Osteoblast (primary cell): Measurements from ENCODE around the gene MYO18B. TPM values are rescaled to one million over a fixed set of nuclear protein-coding genes. Genes with fewer than 3 reads are reported as not detected.

Experiments
- DNase-seq: peaks from one replicate; pipeline ENCODE4 v3.0.0; 2011; ENCODE audit warnings: low spot score, mixed read lengths; ENCODE audit not compliant: insufficient read length; ENCODE audit errors: missing footprints
- H2AFZ ChIP-seq: 2 replicates; pipeline ENCODE4 v1.6.0; 2011; ENCODE audit warnings: mild to moderate bottlenecking, low read length
- H3K27ac ChIP-seq: 2 replicates; pipeline ENCODE4 v1.5.1; 2011; ENCODE audit warnings: mild to moderate bottlenecking, low read depth, low read length, moderate library complexity
- H3K27me3 ChIP-seq: 2 replicates; pipeline ENCODE4 v1.6.0; 2012; ENCODE audit warnings: mild to moderate bottlenecking, control low read depth, inconsistent platforms, low read length, moderate library complexity; ENCODE audit not compliant: insufficient read depth
- H3K36me3 ChIP-seq: 2 replicates; pipeline ENCODE4 v1.5.1; 2011; ENCODE audit warnings: mild to moderate bottlenecking, low read length, control low read depth, moderate library complexity; ENCODE audit not compliant: insufficient read depth
- H3K4me1 ChIP-seq: 2 replicates; pipeline ENCODE4 v1.5.1; 2011; ENCODE audit warnings: mild to moderate bottlenecking, low read length, control low read depth, moderate library complexity; ENCODE audit not compliant: insufficient read depth
- H3K4me2 ChIP-seq: 2 replicates; pipeline ENCODE4 v1.6.0; 2011; ENCODE audit warnings: mild to moderate bottlenecking, low read length; ENCODE audit not compliant: insufficient read depth
- H3K4me3 ChIP-seq: fragments of 200-600 bp; sonication (generic); 3 replicates; pipeline ENCODE4 v1.5.1; 2012; ENCODE audit warnings: mild to moderate bottlenecking, low read length, inconsistent platforms; ENCODE audit not compliant: insufficient read depth
- H3K79me2 ChIP-seq: 2 replicates; pipeline ENCODE4 v1.6.0; 2012; ENCODE audit warnings: mild to moderate bottlenecking, low read length, control low read depth, inconsistent platforms; ENCODE audit not compliant: insufficient read depth
- H3K9me3 ChIP-seq: 2 replicates; pipeline ENCODE4 v1.5.1; 2011; ENCODE audit warnings: low read depth, low read length, control low read depth
- H4K20me1 ChIP-seq: 2 replicates; pipeline ENCODE4 v1.6.0; 2012; ENCODE audit warnings: mild to moderate bottlenecking, low read length, control low read depth; ENCODE audit not compliant: insufficient read depth
- CTCF ChIP-seq: IDR thresholded peaks from 2 replicates; pipeline ENCODE4 v1.5.1; 2011; ENCODE audit warnings: mild to moderate bottlenecking, low read depth, low read length, moderate library complexity; ENCODE audit errors: extremely low read depth
- total RNA-seq: library from RNA; depleted of rRNA; stranded (reverse); fragments of >200 nt; gene quantifications from 2 replicates; pipeline ENCODE4 v1.2.3, GENCODE V29; 2012

The MYO18B gene
- total RNA-seq, 1 donor = under 0.01 TPM

DNA sequence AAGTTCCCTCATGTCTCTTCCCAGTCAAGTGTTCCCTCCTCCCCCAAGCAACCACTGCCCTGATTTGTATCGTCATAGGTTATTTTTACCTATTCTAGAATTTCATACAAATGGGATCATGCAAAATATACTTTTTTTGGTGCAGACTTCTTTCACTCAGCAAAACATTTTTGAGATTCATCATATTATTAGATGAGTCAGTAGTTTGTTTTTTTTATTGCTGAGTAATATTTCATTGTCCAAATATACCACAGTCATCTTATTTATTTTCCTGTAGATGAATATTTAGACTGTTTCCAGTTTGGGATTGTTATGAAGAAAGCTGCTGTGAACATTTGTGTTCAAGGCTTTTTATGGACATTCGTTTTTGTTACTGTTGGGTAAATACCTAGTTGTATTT, 301.0 kb downstream of the MYO18B start:
- no peak for DNase-seq
- Histone ChIP-seq H3K27ac (no peak overlapping the region), H3K4me1 (no peaks in the 10 kb centered on the region), H3K36me3 (no peaks in the 10 kb centered on the region), H3K4me3 (no peak overlapping the region), H3K27me3 (no peaks in the 10 kb centered on the region), H3K79me2 (no peaks in the 10 kb centered on the region), H2AFZ (no peak overlapping the region), H3K9me3 (no peaks in the 10 kb centered on the region), H4K20me1 (no peaks in the 10 kb centered on the region), H3K4me2 (no peak overlapping the region)
- no peak for TF ChIP-seq CTCF

GRCh38 chr22:26045051-26045450, 303.1 kb downstream of the MYO18B start:
- H3K27me3 ChIP-seq = no peaks in the 10 kb centered on the region
- no peaks in the 10 kb centered on the region for H3K4me1 ChIP-seq
- H3K9me3 ChIP-seq = no peaks in the 10 kb centered on the region
- no peak overlapping the region for H3K4me2 ChIP-seq
- no peaks in the 10 kb centered on the region for H4K20me1 ChIP-seq
- H3K79me2 ChIP-seq = no peaks in the 10 kb centered on the region
- no peak for TF ChIP-seq CTCF
- no peak overlapping the region for H2AFZ ChIP-seq
- H3K4me3 ChIP-seq = no peak overlapping the region
- no peaks in the 10 kb centered on the region for H3K36me3 ChIP-seq
- H3K27ac ChIP-seq = no peak overlapping the region
- DNase-seq = no peak

DNA sequence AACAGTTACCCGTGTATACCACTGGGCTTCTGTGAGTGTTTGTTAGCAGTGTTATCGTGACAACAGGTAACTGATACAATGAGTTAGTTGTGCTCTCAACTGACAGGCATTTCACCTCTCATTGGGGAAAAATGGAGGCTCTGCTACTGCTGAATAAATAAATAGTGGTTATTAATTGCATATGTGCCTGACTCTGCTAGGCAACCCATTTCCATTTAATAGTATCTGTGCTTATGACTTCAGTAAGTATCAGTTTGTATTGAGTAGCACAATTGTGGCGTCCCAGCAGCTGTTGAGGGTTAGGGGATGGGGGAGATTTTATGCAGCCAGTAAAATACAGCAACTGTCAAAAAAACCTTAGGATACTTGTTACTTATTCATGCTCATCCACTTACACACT, 303.9 kb downstream of the MYO18B start:
- Histone ChIP-seq H3K27me3 (no peaks in the 10 kb centered on the region), H2AFZ (no peak overlapping the region), H3K4me1 (no peaks in the 10 kb centered on the region), H3K36me3 (no peaks in the 10 kb centered on the region), H3K27ac (no peak overlapping the region), H3K79me2 (no peaks in the 10 kb centered on the region), H3K9me3 (no peaks in the 10 kb centered on the region), H3K4me3 (no peak overlapping the region), H3K4me2 (no peak overlapping the region), H4K20me1 (no peaks in the 10 kb centered on the region)
- no peak for TF ChIP-seq CTCF
- DNase-seq = no peak

GRCh38 chr22:26047516-26047915, 305.5 kb downstream of the MYO18B start:
- no peaks in the 10 kb centered on the region for H3K27me3 ChIP-seq
- DNase-seq = no peak
- no peak for TF ChIP-seq CTCF
- H3K9me3 ChIP-seq = no peaks in the 10 kb centered on the region
- no peaks in the 10 kb centered on the region for H3K4me1 ChIP-seq
- no peak overlapping the region for H3K4me2 ChIP-seq
- H3K4me3 ChIP-seq = no peak overlapping the region
- H3K79me2 ChIP-seq = no peaks in the 10 kb centered on the region
- H3K36me3 ChIP-seq = no peaks in the 10 kb centered on the region
- no peak overlapping the region for H3K27ac ChIP-seq
- no peaks in the 10 kb centered on the region for H4K20me1 ChIP-seq
- H2AFZ ChIP-seq = no peak overlapping the region
